ENCODE data around the gene SYNPO2L. TPM values are rescaled to one million over a fixed set of nuclear protein-coding genes. Genes with fewer than 3 reads are reported as not detected.
A peak's percentile ranks its signal among the peaks of the same experiment; 100 is the strongest.

SYNPO2L gene
- total and polyA plus RNA-seq, 9 of the 15 experiments (the other 6 are each of a cell fraction or from before 2014, with no cell fraction given) = 0.03 to 0.07 TPM; not detected in 7

- FAIRE-seq = no peak
Measured at GRCh38 chr10:73649876-73650536, 5.8 kb downstream of the SYNPO2L start.

GRCh38 chr10:73648975-73649829 is 6.6 kb downstream of the SYNPO2L start:
- CTCF ChIA-PET (ENCODE audit: low intra/inter-chr PET ratio) = interaction anchor here (0.7 kb wide), 1 partner anchor 54 kb away, joined by 3 read pairs; no protein-coding TSS in a partner anchor
- WGBS (ENCODE audit: insufficient coverage, low coverage, missing lambda C conversion rate) = 28% methylated on average over 4 of the region's 4 CpGs
- TF ChIP-seq CCNT2 (IDR thresholded peaks at IDR 0.05; ENCODE audit: borderline replicate concordance, extremely low read depth, insufficient read length, low read depth, low read length) = peak; percentile 67
- TF ChIP-seq, protein P1, sequence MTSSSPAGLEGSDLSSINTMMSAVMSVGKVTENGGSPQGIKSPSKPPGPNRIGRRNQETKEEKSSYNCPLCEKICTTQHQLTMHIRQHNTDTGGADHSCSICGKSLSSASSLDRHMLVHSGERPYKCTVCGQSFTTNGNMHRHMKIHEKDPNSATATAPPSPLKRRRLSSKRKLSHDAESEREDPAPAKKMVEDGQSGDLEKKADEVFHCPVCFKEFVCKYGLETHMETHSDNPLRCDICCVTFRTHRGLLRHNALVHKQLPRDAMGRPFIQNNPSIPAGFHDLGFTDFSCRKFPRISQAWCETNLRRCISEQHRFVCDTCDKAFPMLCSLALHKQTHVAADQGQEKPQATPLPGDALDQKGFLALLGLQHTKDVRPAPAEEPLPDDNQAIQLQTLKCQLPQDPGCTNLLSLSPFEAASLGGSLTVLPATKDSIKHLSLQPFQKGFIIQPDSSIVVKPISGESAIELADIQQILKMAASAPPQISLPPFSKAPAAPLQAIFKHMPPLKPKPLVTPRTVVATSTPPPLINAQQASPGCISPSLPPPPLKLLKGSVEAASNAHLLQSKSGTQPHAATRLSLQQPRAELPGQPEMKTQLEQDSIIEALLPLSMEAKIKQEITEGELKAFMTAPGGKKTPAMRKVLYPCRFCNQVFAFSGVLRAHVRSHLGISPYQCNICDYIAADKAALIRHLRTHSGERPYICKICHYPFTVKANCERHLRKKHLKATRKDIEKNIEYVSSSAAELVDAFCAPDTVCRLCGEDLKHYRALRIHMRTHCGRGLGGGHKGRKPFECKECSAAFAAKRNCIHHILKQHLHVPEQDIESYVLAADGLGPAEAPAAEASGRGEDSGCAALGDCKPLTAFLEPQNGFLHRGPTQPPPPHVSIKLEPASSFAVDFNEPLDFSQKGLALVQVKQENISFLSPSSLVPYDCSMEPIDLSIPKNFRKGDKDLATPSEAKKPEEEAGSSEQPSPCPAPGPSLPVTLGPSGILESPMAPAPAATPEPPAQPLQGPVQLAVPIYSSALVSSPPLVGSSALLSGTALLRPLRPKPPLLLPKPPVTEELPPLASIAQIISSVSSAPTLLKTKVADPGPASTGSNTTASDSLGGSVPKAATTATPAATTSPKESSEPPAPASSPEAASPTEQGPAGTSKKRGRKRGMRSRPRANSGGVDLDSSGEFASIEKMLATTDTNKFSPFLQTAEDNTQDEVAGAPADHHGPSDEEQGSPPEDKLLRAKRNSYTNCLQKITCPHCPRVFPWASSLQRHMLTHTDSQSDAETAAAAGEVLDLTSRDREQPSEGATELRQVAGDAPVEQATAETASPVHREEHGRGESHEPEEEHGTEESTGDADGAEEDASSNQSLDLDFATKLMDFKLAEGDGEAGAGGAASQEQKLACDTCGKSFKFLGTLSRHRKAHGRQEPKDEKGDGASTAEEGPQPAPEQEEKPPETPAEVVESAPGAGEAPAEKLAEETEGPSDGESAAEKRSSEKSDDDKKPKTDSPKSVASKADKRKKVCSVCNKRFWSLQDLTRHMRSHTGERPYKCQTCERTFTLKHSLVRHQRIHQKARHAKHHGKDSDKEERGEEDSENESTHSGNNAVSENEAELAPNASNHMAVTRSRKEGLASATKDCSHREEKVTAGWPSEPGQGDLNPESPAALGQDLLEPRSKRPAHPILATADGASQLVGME (CRISPR knock-in tag; IDR thresholded peaks at IDR 0.05) = peak; percentile 83; the same call in 1 of the 2 replicates
- peak; percentile 82 to 92 for TF ChIP-seq TEAD1 (CRISPR knock-in tag; IDR thresholded peaks at IDR 0.05)
- no peak for TF ChIP-seq COPS2 (conservative IDR thresholded peaks at IDR 0.05)

More at GRCh38 chr10:73649876-73650536, 5.8 kb downstream of the SYNPO2L start:
- H3K4me3 ChIP-seq = no peak overlapping the region
- no peaks in the 10 kb centered on the region for H4K20me1 ChIP-seq (replicated peaks; ENCODE audit: control insufficient read depth, insufficient read depth, low read length)
- in situ Hi-C loops (cut with MboI) = loop anchor here (10.0 kb wide), 1 partner anchor 125 kb away; a partner anchor contains a TSS
- H3K36me3 ChIP-seq (ENCODE audit: control insufficient read depth, insufficient read depth, low read length) = no peaks in the 10 kb centered on the region
- WGBS (ENCODE audit: insufficient coverage, low coverage, missing lambda C conversion rate) = 80% methylated on average over 6 of the region's 6 CpGs
- peaks cover 43 to 44% of the 10 kb centered on the region in 2 experiments for H3K4me1 ChIP-seq (replicated peaks in 1 of 2; ENCODE audit: control insufficient read depth in 2 of 2, insufficient read depth in 2 of 2, low read length in 2 of 2)
- no peaks in the 10 kb centered on the region for H3K79me2 ChIP-seq (ENCODE audit: control insufficient read depth, insufficient read depth, low read length)
- H3K9me3 ChIP-seq (replicated peaks; ENCODE audit: control insufficient read depth, insufficient read depth, low read depth, low read length) = no peaks in the 10 kb centered on the region
- H3K27ac ChIP-seq (ENCODE audit: extremely low read depth, low read depth, low read length) = no peak overlapping the region
- intact Hi-C loops (cut with micrococcal nuclease) = loop anchor here (5.0 to 10.0 kb wide), 2 partner anchors 92 to 245 kb away; partner anchors contain the start of gene SEC24C
- no peaks in the 10 kb centered on the region for H3K9me1 ChIP-seq (ENCODE audit: control insufficient read depth, insufficient read depth, low read length)
- ATAC-seq = no peak
- no TSS peak for BruUV-seq (replicated peaks)
- no peak overlapping the region for H3K9ac ChIP-seq (ENCODE audit: insufficient read depth in 1 of 2, low read depth in 2 of 2, low read length in 2 of 2)
- ChIA-PET CTCF (ENCODE audit: low intra/inter-chr PET ratio) (no interaction called here), POLR2A (interaction anchor here (0.6 to 1.3 kb wide), 5 partner anchors 11 to 193 kb away, joined by 3 to 4 read pairs (median 3); no protein-coding TSS in a partner anchor)
- no peaks in the 10 kb centered on the region for H3K27me3 ChIP-seq (ENCODE audit: control insufficient read depth in 2 of 2, insufficient read depth in 2 of 2, low read length in 2 of 2)
- TF ChIP-seq MEF2D (tag; conservative IDR thresholded peaks at IDR 0.05; ENCODE audit: low read depth) = no peak
- no peak overlapping the region for H3K4me2 ChIP-seq (ENCODE audit: insufficient read depth, low read length)
- H2AFZ ChIP-seq (ENCODE audit: low read depth, low read length) = peak overlapping the region; percentile 78
- no peak for DNase-seq (ENCODE audit: extremely low read depth in 1 of 4, low spot score in 3 of 4)

More at GRCh38 chr10:73648975-73649829, 6.6 kb downstream of the SYNPO2L start:
- Histone ChIP-seq H3K36me3 (ENCODE audit: control insufficient read depth, insufficient read depth, low read length) (no peaks in the 10 kb centered on the region), H3K9ac (ENCODE audit: insufficient read depth in 1 of 2, low read depth in 2 of 2, low read length in 2 of 2) (peak overlapping the region in 1 of 2 experiments; percentile 77; a peak in 1 of 4 replicates), H3K27me3 (ENCODE audit: control insufficient read depth in 2 of 2, insufficient read depth in 2 of 2, low read length in 2 of 2) (no peaks in the 10 kb centered on the region), H2AFZ (ENCODE audit: low read depth, low read length) (peak overlapping the region; percentile 78), H4K20me1 (replicated peaks; ENCODE audit: control insufficient read depth, insufficient read depth, low read length) (no peaks in the 10 kb centered on the region; the same call in 1 of the 2 replicates), H3K9me3 (replicated peaks; ENCODE audit: control insufficient read depth, insufficient read depth, low read depth, low read length) (no peaks in the 10 kb centered on the region), H3K79me2 (ENCODE audit: control insufficient read depth, insufficient read depth, low read length) (no peaks in the 10 kb centered on the region), H3K4me3 (no peak overlapping the region), H3K27ac (ENCODE audit: extremely low read depth, low read depth, low read length) (no peak overlapping the region), H3K4me2 (ENCODE audit: insufficient read depth, low read length) (peak overlapping the region; percentile 53), H3K9me1 (ENCODE audit: control insufficient read depth, insufficient read depth, low read length) (no peaks in the 10 kb centered on the region), H3K4me1 (replicated peaks in 1 of 2; ENCODE audit: control insufficient read depth in 2 of 2, insufficient read depth in 2 of 2, low read length in 2 of 2) (peaks cover 41 to 43% of the 10 kb centered on the region in 2 experiments)
- ATAC-seq (peak; percentile 55), DNase-seq (ENCODE audit: extremely low read depth in 1 of 4, low spot score in 3 of 4) (peak; percentile 87 to 94 (median 90)), FAIRE-seq (peak; percentile 93)
- in situ Hi-C loops (cut with MboI) (no loop called here), intact Hi-C loops (cut with micrococcal nuclease) (loop anchor here (10.0 kb wide), 1 partner anchor 244 kb away; no protein-coding TSS in a partner anchor)
- no TSS peak for BruUV-seq (replicated peaks)
- POLR2A ChIA-PET = interaction anchor here (0.6 to 1.6 kb wide), 13 partner anchors 9 to 412 kb away, joined by 3 to 6 read pairs (median 3); partner anchors contain the start of gene MRPS16
